Stimulated activated CD8-positive, alpha-beta memory T cell treated with anti-CD3 and anti-CD28 coated beads, Interleukin-12 subunit alpha, Interleukin-12 subunit beta, amount 100 ng/mL, for 4 hours (primary cell): ENCODE measurements around the gene WDPCP.
"Not testable (repeated sequence)": the region's sequence is repeated elsewhere in the genome, so short reads cannot be mapped to it uniquely, and the experiment has no call there.

Source experiments
- DNase-seq: peaks from one replicate; pipeline ENCODE4 v3.0.0-alpha.2; 2020; ENCODE audit warnings: low read depth

WDPCP gene

GRCh38 chr2:63242747-63243146 is 345.5 kb downstream of the WDPCP start:
- DNase-seq, result no peak

GRCh38 chr2:63225964-63226686 is 362.2 kb downstream of the WDPCP start:
- DNase-seq, result no peak

- no peak for DNase-seq
Observed at GRCh38 chr2:63218800-63219526, 369.3 kb downstream of the WDPCP start.

GRCh38 chr2:63195310-63195709 is 393.0 kb downstream of the WDPCP start:
- DNase-seq, result no peak

GRCh38 chr2:63194175-63194574 is 394.1 kb downstream of the WDPCP start:
- DNase-seq, result no peak

- no peak for DNase-seq
Observed at GRCh38 chr2:63192889-63193774, 395.1 kb downstream of the WDPCP start.

- DNase-seq, result no peak
Observed at GRCh38 chr2:63192169-63192888, 395.9 kb downstream of the WDPCP start.

- DNase-seq, result no peak
Observed at GRCh38 chr2:63189026-63189425, 399.3 kb downstream of the WDPCP start.

- no peak for DNase-seq
Observed at GRCh38 chr2:63186331-63186730, 401.9 kb downstream of the WDPCP start.

- DNase-seq, result no peak
Observed at GRCh38 chr2:63163161-63163820, 425.0 kb downstream of the WDPCP start.

GRCh38 chr2:63159262-63159661 is 429.0 kb downstream of the WDPCP start:
- DNase-seq, result no peak

GRCh38 chr2:63136683-63137082 is 451.6 kb downstream of the WDPCP start:
- not testable (repeated sequence) for DNase-seq

- DNase-seq, result no peak
Observed at GRCh38 chr2:63132020-63132419, 456.3 kb downstream of the WDPCP start.

- DNase-seq, result no peak
Observed at GRCh38 chr2:63131196-63131595, 457.1 kb downstream of the WDPCP start.

- DNase-seq, result no peak
Observed at GRCh38 chr2:63127594-63127993, 460.7 kb downstream of the WDPCP start.

GRCh38 chr2:63124850-63125249 is 463.4 kb downstream of the WDPCP start:
- DNase-seq, result no peak

- no peak for DNase-seq
Observed at GRCh38 chr2:63124218-63124617, 464.1 kb downstream of the WDPCP start.

- DNase-seq, result no peak
Observed at GRCh38 chr2:63122921-63123320, 465.4 kb downstream of the WDPCP start.

GRCh38 chr2:63121055-63121834 is 467.0 kb downstream of the WDPCP start:
- DNase-seq, result no peak

- no peak for DNase-seq
Observed at GRCh38 chr2:63118821-63119220, 469.5 kb downstream of the WDPCP start.

- no peak for DNase-seq
Observed at GRCh38 chr2:63104482-63104881, 483.8 kb downstream of the WDPCP start.
